Testis (tissue), 2 donors: Measurements from ENCODE around the gene PUSL1.

Experiments used
- POLR2A ChIP-seq: fragments of 450-650 bp; IDR thresholded peaks from one replicate; pipeline ENCODE4 v1.6.1; 2017; ENCODE audit warnings: antibody characterized with exemption, mild to moderate bottlenecking, moderate library complexity
- TF ChIP-seq, protein P1 (sequence below), 3 experiments: fragments of 450-650 bp in 2 of 3; fragments of 200-600 bp in 1 of 3; sonication (generic) in 1 of 3; IDR thresholded peaks; one replicate each; pipeline ENCODE4 v1.5.1; 2016 to 2019; ENCODE audit warnings: antibody characterized with exemption in 3 of 3, mild to moderate bottlenecking in 2 of 3, moderate library complexity in 1 of 3

DNA sequence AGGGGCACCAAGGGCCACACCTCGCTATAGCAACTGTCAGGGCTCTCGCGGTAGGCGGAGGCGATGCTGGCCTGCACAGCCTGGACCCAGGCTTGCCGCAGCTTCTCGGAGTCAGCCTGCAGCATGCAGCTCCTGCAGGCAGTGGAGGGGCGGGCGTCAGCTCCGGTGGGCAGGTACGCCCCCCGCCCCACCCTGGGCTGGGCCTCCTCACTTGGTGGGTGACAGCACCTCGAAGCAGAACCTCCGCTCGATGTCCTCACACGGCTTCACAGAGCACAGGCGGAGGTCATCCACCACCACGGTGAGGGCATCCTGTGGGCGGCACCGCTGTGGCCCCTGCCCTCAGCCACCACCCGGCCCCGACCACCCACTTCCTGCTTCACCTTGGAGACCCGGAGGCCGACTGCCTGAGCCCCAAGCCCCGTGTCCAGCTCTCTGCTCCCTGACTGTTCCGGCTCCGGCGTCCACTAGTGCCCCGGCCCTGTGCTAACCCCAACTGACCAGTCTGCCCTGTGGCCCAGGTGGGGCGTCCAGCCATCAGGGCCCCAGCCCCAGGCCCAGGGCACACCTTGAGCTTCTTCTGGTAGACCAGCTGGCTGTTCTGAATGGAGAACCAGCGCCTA lies 10.5 kb upstream of the PUSL1 start:
- TF ChIP-seq, protein P1, sequence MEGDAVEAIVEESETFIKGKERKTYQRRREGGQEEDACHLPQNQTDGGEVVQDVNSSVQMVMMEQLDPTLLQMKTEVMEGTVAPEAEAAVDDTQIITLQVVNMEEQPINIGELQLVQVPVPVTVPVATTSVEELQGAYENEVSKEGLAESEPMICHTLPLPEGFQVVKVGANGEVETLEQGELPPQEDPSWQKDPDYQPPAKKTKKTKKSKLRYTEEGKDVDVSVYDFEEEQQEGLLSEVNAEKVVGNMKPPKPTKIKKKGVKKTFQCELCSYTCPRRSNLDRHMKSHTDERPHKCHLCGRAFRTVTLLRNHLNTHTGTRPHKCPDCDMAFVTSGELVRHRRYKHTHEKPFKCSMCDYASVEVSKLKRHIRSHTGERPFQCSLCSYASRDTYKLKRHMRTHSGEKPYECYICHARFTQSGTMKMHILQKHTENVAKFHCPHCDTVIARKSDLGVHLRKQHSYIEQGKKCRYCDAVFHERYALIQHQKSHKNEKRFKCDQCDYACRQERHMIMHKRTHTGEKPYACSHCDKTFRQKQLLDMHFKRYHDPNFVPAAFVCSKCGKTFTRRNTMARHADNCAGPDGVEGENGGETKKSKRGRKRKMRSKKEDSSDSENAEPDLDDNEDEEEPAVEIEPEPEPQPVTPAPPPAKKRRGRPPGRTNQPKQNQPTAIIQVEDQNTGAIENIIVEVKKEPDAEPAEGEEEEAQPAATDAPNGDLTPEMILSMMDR (IDR thresholded peaks at IDR 0.05) = no peak
- TF ChIP-seq POLR2A = no peak
